ENCODE results near the gene GRSF1. TPM values are rescaled to one million over a fixed set of nuclear protein-coding genes. Genes with fewer than 3 reads are reported as not detected.
"Not testable (repeated sequence)": the region's sequence is repeated elsewhere in the genome, so short reads cannot be mapped to it uniquely, and the experiment has no call there.

GRSF1 gene
- total RNA-seq, 1 donor from 2014 or later, result 82.5 TPM

DNA sequence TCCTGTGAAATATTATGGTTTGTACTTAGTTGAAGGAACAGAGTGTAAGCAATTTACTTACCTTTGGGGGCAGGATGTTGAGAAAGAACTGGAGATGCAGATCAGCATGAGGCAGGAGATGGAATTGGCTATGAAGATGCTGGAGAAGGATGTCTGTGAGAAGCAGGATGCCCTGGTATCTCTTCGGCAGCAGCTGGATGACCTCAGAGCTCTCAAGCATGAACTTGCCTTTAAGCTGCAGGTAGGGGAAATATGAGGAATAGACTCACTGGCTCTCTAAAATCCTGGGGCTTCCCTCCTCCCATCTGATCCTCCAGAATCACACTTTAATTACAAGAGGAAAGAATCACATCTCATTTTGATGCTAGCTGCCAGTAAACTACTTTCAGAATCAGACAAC lies 51.0 kb downstream of the GRSF1 start:
- H3K36me3 Mint-ChIP-seq (ENCODE audit: unreplicated experiment), result peaks cover 49% of the 10 kb centered on the region
- DNase-seq (ENCODE audit: extremely low spot score, unreplicated experiment), result no peak
- no peaks in the 10 kb centered on the region for H3K4me1 Mint-ChIP-seq (ENCODE audit: unreplicated experiment)
- TF ChIP-seq, protein P1, sequence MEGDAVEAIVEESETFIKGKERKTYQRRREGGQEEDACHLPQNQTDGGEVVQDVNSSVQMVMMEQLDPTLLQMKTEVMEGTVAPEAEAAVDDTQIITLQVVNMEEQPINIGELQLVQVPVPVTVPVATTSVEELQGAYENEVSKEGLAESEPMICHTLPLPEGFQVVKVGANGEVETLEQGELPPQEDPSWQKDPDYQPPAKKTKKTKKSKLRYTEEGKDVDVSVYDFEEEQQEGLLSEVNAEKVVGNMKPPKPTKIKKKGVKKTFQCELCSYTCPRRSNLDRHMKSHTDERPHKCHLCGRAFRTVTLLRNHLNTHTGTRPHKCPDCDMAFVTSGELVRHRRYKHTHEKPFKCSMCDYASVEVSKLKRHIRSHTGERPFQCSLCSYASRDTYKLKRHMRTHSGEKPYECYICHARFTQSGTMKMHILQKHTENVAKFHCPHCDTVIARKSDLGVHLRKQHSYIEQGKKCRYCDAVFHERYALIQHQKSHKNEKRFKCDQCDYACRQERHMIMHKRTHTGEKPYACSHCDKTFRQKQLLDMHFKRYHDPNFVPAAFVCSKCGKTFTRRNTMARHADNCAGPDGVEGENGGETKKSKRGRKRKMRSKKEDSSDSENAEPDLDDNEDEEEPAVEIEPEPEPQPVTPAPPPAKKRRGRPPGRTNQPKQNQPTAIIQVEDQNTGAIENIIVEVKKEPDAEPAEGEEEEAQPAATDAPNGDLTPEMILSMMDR (IDR thresholded peaks at IDR 0.05), result no peak
- no peak overlapping the region for H3K4me3 Mint-ChIP-seq (ENCODE audit: unreplicated experiment)
- no peaks in the 10 kb centered on the region for H3K27me3 Mint-ChIP-seq (ENCODE audit: unreplicated experiment)
- H3K27ac Mint-ChIP-seq (ENCODE audit: unreplicated experiment), result no peak overlapping the region
- H3K9me3 Mint-ChIP-seq (ENCODE audit: unreplicated experiment), result no peaks in the 10 kb centered on the region

DNA sequence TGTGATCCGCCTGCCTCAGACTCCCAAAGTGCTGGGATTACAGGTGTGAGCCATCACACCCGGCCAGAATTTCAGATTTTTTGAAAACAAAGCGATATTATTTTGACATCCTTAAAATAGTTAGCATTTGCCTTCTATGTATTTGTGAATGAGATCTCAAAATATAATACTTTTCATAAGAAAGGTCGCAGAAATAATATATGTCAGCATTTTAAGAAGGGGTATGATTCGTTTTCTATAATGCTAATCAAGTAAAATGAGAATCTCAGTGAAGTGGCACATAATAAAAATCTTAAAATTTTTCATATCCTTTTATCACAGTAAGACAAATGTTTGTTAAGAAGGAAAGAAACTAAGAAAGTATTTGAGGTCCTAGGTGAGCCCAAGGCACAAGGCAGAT lies 52.2 kb downstream of the GRSF1 start:
- Mint-ChIP-seq H3K36me3 (ENCODE audit: unreplicated experiment) (peaks cover 49% of the 10 kb centered on the region), H3K9me3 (ENCODE audit: unreplicated experiment) (no peaks in the 10 kb centered on the region), H3K27me3 (ENCODE audit: unreplicated experiment) (no peaks in the 10 kb centered on the region), H3K4me3 (ENCODE audit: unreplicated experiment) (no peak overlapping the region), H3K27ac (ENCODE audit: unreplicated experiment) (no peak overlapping the region), H3K4me1 (ENCODE audit: unreplicated experiment) (no peaks in the 10 kb centered on the region)
- TF ChIP-seq, protein P1 (IDR thresholded peaks at IDR 0.05), result no peak
- no peak for DNase-seq (ENCODE audit: extremely low spot score, unreplicated experiment)

DNA sequence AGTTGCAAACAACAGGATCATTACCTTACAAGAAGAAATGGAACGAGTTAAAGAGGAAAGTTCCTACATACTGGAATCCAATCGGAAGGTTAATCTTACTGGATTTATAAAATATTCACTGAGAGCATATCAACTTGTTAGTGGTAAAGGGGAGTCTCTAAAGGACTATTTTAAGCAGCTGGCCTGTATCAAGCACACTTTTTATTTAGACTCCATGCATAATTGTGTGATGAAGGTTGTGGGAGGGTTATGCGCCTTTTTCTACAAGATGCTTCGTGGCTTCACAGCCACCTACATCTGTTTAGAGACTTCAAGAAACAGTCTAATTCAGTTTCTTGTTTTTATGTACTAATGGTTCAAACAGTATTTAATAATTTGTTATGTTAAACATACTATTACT lies 56.6 kb downstream of the GRSF1 start:
- H3K27ac Mint-ChIP-seq (ENCODE audit: unreplicated experiment), result no peak overlapping the region
- peaks cover 51% of the 10 kb centered on the region for H3K36me3 Mint-ChIP-seq (ENCODE audit: unreplicated experiment)
- no peak for DNase-seq (ENCODE audit: extremely low spot score, unreplicated experiment)
- H3K4me1 Mint-ChIP-seq (ENCODE audit: unreplicated experiment), result no peaks in the 10 kb centered on the region
- H3K9me3 Mint-ChIP-seq (ENCODE audit: unreplicated experiment), result no peaks in the 10 kb centered on the region
- no peaks in the 10 kb centered on the region for H3K27me3 Mint-ChIP-seq (ENCODE audit: unreplicated experiment)
- no peak overlapping the region for H3K4me3 Mint-ChIP-seq (ENCODE audit: unreplicated experiment)
- TF ChIP-seq, protein P1 (IDR thresholded peaks at IDR 0.05), result no peak

DNA sequence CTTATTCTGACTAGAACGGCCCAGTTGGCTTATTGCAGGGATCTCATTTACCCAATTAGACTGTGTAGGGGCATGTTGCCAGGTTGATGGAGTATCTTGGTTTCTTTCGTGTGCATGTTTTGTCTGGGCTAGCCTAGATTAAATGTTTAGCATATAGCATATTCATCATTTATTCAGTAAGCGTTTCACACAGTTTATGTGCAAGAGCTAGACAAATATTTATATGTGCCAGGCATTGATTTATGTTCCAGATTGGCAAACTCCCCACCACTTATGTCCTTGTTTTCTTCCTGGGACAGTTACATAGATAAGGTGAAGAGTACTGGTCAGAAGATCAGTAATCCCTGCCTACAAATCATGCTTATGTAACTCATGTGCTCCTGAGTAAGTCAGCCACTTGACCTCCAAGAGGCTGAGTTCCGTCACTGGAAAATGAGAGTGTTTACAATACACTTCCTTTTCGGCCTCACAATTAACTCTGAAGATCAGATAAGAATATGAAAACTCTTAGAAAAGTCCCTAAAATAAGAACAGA lies 60.7 kb downstream of the GRSF1 start:
- Mint-ChIP-seq H3K27me3 (ENCODE audit: unreplicated experiment) (no peaks in the 10 kb centered on the region), H3K9me3 (ENCODE audit: unreplicated experiment) (no peaks in the 10 kb centered on the region), H3K4me1 (ENCODE audit: unreplicated experiment) (no peaks in the 10 kb centered on the region), H3K27ac (ENCODE audit: unreplicated experiment) (no peak overlapping the region), H3K4me3 (ENCODE audit: unreplicated experiment) (no peak overlapping the region), H3K36me3 (ENCODE audit: unreplicated experiment) (peaks cover 33% of the 10 kb centered on the region)
- DNase-seq (ENCODE audit: extremely low spot score, unreplicated experiment), result no peak
- TF ChIP-seq, protein P1 (IDR thresholded peaks at IDR 0.05), result no peak

DNA sequence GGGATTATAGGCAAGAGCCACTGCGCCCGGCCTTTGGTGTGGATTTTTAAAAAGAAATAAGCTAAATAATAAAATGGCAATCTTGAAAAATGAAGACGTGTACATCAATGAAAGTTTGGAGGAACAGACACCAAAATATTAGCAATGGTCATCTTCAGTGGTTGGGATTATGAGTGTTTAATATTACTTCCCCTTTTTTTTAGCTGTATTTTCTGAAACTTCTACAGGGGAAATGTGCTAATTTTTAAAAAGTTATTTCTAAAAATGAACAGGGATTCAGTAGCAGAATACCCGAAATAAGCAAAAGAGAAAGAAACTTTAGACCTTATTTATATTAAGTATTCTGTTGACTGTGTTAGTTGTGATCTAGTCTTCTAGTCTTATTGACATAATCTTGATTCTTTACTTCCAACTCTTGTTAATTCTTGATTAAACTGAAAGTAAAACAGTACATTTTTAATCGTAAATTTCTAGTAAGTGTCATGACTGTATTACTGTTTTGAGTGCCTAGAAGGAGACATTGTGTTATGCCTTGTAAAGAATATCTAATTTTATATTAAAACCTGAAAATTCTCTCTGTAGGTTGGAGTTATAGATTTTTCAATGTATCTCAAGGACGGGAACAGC lies 66.6 kb downstream of the GRSF1 start:
- DNase-seq (ENCODE audit: extremely low spot score, unreplicated experiment), result no peak
- Mint-ChIP-seq H3K27me3 (ENCODE audit: unreplicated experiment) (no peaks in the 10 kb centered on the region), H3K4me1 (ENCODE audit: unreplicated experiment) (peaks cover 3% of the 10 kb centered on the region), H3K27ac (ENCODE audit: unreplicated experiment) (no peak overlapping the region), H3K36me3 (ENCODE audit: unreplicated experiment) (peaks cover 27% of the 10 kb centered on the region), H3K9me3 (ENCODE audit: unreplicated experiment) (no peaks in the 10 kb centered on the region), H3K4me3 (ENCODE audit: unreplicated experiment) (no peak overlapping the region)
- TF ChIP-seq, protein P1 (IDR thresholded peaks at IDR 0.05), result no peak

DNA sequence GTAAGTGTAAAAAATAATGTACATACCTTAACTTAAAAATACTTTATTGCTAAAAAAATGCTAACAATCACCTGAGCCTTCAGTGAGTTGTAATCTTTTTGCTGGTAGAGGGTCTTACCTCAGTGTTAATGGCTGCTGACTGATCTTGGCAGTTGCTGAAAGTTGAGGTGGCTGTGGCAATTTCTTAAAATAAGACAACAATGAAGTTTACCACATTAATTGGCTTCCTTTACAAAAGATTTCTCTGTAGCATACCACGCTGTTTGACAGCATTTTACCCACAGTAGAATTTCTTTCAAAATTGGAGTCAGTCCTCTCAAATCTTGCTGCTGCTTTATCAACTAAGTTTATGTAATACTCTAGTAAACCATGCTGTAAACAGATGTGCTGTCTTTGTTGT lies 70.3 kb downstream of the GRSF1 start:
- H3K27me3 Mint-ChIP-seq (ENCODE audit: unreplicated experiment); H3K4me3 Mint-ChIP-seq (ENCODE audit: unreplicated experiment); DNase-seq (ENCODE audit: extremely low spot score, unreplicated experiment); H3K27ac Mint-ChIP-seq (ENCODE audit: unreplicated experiment); H3K9me3 Mint-ChIP-seq (ENCODE audit: unreplicated experiment); H3K4me1 Mint-ChIP-seq (ENCODE audit: unreplicated experiment): not testable (repeated sequence)
- peaks cover 41% of the 10 kb centered on the region for H3K36me3 Mint-ChIP-seq (ENCODE audit: unreplicated experiment)
